GM19438 (cell line): Measurements from ENCODE around the gene TRIM47.

Experiments
- ATAC-seq: cut with Tn5 transposase; IDR thresholded peaks from one replicate; pipeline ENCODE4 v1.9.1; 2021; ENCODE audit warnings: low read depth; ENCODE audit not compliant: unreplicated experiment

Gene TRIM47

GRCh38 chr17:75848523-75849278 is 29.7 kb downstream of the TRIM47 start:
- no peak for ATAC-seq

GRCh38 chr17:75847614-75848522 is 30.5 kb downstream of the TRIM47 start:
- ATAC-seq: no peak

GRCh38 chr17:75846692-75847613 is 31.4 kb downstream of the TRIM47 start:
- no peak for ATAC-seq

- ATAC-seq: no peak
Observed at GRCh38 chr17:75845933-75846691, 32.3 kb downstream of the TRIM47 start.

GRCh38 chr17:75845058-75845711 is 33.2 kb downstream of the TRIM47 start:
- peak; percentile 75 for ATAC-seq

GRCh38 chr17:75844530-75845057 is 33.8 kb downstream of the TRIM47 start:
- ATAC-seq: no peak

- ATAC-seq: no peak
Observed at GRCh38 chr17:75843577-75844529, 34.5 kb downstream of the TRIM47 start, which contains the start of gene UNC13D. TSS of gene UNC13D (minus strand) at chr17:75844404. CDS start at chr17:75844337, 67 bp downstream.

- ATAC-seq: no peak
Observed at GRCh38 chr17:75842963-75843576, 35.3 kb downstream of the TRIM47 start.

- ATAC-seq: no peak
Observed at GRCh38 chr17:75842411-75842810, 36.0 kb downstream of the TRIM47 start.

GRCh38 chr17:75840799-75841164 is 37.6 kb downstream of the TRIM47 start:
- no peak for ATAC-seq

- ATAC-seq: no peak
Observed at GRCh38 chr17:75839942-75840798, 38.2 kb downstream of the TRIM47 start.

- no peak for ATAC-seq
Observed at GRCh38 chr17:75838410-75838809, 40.0 kb downstream of the TRIM47 start.

- ATAC-seq: no peak
Observed at GRCh38 chr17:75837899-75838298, 40.5 kb downstream of the TRIM47 start.

GRCh38 chr17:75836605-75837004 is 41.8 kb downstream of the TRIM47 start:
- no peak for ATAC-seq

- no peak for ATAC-seq
Observed at GRCh38 chr17:75835654-75835987, 42.8 kb downstream of the TRIM47 start.

- ATAC-seq: no peak
Observed at GRCh38 chr17:75834928-75835653, 43.3 kb downstream of the TRIM47 start.
